HepG2 (cell line): ENCODE data around the gene FAM110D. TPM values are rescaled to one million over a fixed set of nuclear protein-coding genes. Genes with fewer than 3 reads are reported as not detected.

ENCODE experiments used
- CEBPB ChIP-seq: IDR thresholded peaks from 2 replicates; pipeline ENCODE4 v1.6.1; 2011; ENCODE audit warnings: low read depth, low read length, improper control_type of control experiment, borderline replicate concordance
- CEBPG ChIP-seq: IDR thresholded peaks from 2 replicates; pipeline ENCODE4 v1.6.1; 2016
- MXD1 ChIP-seq: sonication (generic); formaldehyde crosslinking; IDR thresholded peaks from 2 replicates; pipeline ENCODE4 v1.4.0; 2020; ENCODE audit warnings: mild to moderate bottlenecking, missing genetic modification reagents
- MYNN ChIP-seq: sonication (generic); formaldehyde crosslinking; IDR thresholded peaks from 2 replicates; pipeline ENCODE4 v1.4.0; 2020; ENCODE audit warnings: mild to moderate bottlenecking, low read depth, missing genetic modification reagents
- NFYC ChIP-seq: IDR thresholded peaks from 2 replicates; pipeline ENCODE4 v1.6.1; 2016; ENCODE audit warnings: missing genetic modification reagents, missing compliant biosample characterization
- PRDM4 ChIP-seq: sonication (generic); formaldehyde crosslinking; IDR thresholded peaks from 2 replicates; pipeline ENCODE4 v1.9.0; 2021; ENCODE audit warnings: missing genetic modification reagents, borderline replicate concordance
- YEATS4 ChIP-seq: sonication (generic); formaldehyde crosslinking; IDR thresholded peaks from 2 replicates; pipeline ENCODE4 v1.4.0; 2020; ENCODE audit warnings: missing genetic modification reagents, borderline replicate concordance
- ZC3H4 ChIP-seq: sonication (generic); formaldehyde crosslinking; IDR thresholded peaks from 2 replicates; pipeline ENCODE4 v1.4.0; 2020; ENCODE audit warnings: missing genetic modification reagents, borderline replicate concordance
- ZFP37 ChIP-seq: sonication (generic); formaldehyde crosslinking; IDR thresholded peaks from 2 replicates; pipeline ENCODE4 v1.4.0; 2020; ENCODE audit warnings: missing genetic modification reagents, borderline replicate concordance
- ZKSCAN8 ChIP-seq: IDR thresholded peaks from 2 replicates; pipeline ENCODE4 v1.6.1; 2016; ENCODE audit warnings: borderline replicate concordance, missing genetic modification reagents, missing compliant biosample characterization
- ZNF142 ChIP-seq: sonication (generic); formaldehyde crosslinking; IDR thresholded peaks from 2 replicates; pipeline ENCODE4 v1.4.0; 2020; ENCODE audit warnings: missing genetic modification reagents
- ZNF326 ChIP-seq: sonication (generic); formaldehyde crosslinking; IDR thresholded peaks from 2 replicates; pipeline ENCODE4 v1.4.0; 2020; ENCODE audit warnings: missing genetic modification reagents, borderline replicate concordance
- ZNF331 ChIP-seq: sonication (generic); formaldehyde crosslinking; IDR thresholded peaks from 2 replicates; pipeline ENCODE4 v1.4.0; 2020; ENCODE audit warnings: missing genetic modification reagents
- ZNF333 ChIP-seq: sonication (generic); formaldehyde crosslinking; IDR thresholded peaks from 2 replicates; pipeline ENCODE4 v1.4.0; 2020; ENCODE audit warnings: mild to moderate bottlenecking, missing genetic modification reagents, borderline replicate concordance
- ZNF501 ChIP-seq: sonication (generic); formaldehyde crosslinking; IDR thresholded peaks from 2 replicates; pipeline ENCODE4 v1.5.1; 2020; ENCODE audit warnings: mild to moderate bottlenecking, moderate library complexity, missing genetic modification reagents
- ZNF616 ChIP-seq: sonication (generic); formaldehyde crosslinking; IDR thresholded peaks from 2 replicates; pipeline ENCODE4 v1.5.0; 2020; ENCODE audit warnings: low read depth, mild to moderate bottlenecking, missing genetic modification reagents
- ZNF678 ChIP-seq: sonication (generic); formaldehyde crosslinking; IDR thresholded peaks from 2 replicates; pipeline ENCODE4 v1.4.0; 2020; ENCODE audit warnings: mild to moderate bottlenecking, missing genetic modification reagents
- ZNF746 ChIP-seq: sonication (generic); formaldehyde crosslinking; IDR thresholded peaks from 2 replicates; pipeline ENCODE4 v1.8.0; 2022; ENCODE audit warnings: mild to moderate bottlenecking, missing genetic modification reagents
- ZNF768 ChIP-seq: sonication (generic); formaldehyde crosslinking; IDR thresholded peaks from 2 replicates; pipeline ENCODE4 v1.4.0; 2020; ENCODE audit warnings: missing genetic modification reagents
- ZSCAN22 ChIP-seq: sonication (generic); formaldehyde crosslinking; IDR thresholded peaks from 2 replicates; pipeline ENCODE4 v1.4.0; 2020; ENCODE audit warnings: mild to moderate bottlenecking, missing genetic modification reagents
- polyA plus RNA-seq, 8 experiments: library from polyadenylated mRNA; depleted of rRNA in 3 of 8; stranded (reverse) in 7 of 8; unstranded in 1 of 8; fragments of >200 nt; fragmentation: Illumina TruSeq in 4 of 8; extraction: Trizol in 4 of 8; gene quantifications; 2 replicates each; pipeline versions ENCODE4 v1.2.1 to v1.2.3, GENCODE V29; 2011 to 2016; ENCODE audit warnings: low read depth in 4 of 8, missing spikeins in 1 of 8, mixed read lengths in 1 of 8; ENCODE audit not compliant: insufficient read depth in 1 of 8
- total RNA-seq, 5 experiments: library from RNA; depleted of rRNA; stranded (reverse); fragments of >200 nt; fragmentation: Illumina TruSeq; extraction: Trizol; gene quantifications; 2 replicates each; pipeline ENCODE4 v1.2.3, GENCODE V29; 2016; ENCODE audit warnings: low read depth in 1 of 5
- TF ChIP-seq, protein P1 (sequence below): sonication (generic); formaldehyde crosslinking; IDR thresholded peaks from 2 replicates; pipeline ENCODE4 v1.5.0; 2020; ENCODE audit warnings: mild to moderate bottlenecking, missing genetic modification reagents

The FAM110D gene
- total and polyA plus RNA-seq, 2 of the 13 experiments (the other 11 are each of a cell fraction or from before 2014, with no cell fraction given) = not detected

DNA sequence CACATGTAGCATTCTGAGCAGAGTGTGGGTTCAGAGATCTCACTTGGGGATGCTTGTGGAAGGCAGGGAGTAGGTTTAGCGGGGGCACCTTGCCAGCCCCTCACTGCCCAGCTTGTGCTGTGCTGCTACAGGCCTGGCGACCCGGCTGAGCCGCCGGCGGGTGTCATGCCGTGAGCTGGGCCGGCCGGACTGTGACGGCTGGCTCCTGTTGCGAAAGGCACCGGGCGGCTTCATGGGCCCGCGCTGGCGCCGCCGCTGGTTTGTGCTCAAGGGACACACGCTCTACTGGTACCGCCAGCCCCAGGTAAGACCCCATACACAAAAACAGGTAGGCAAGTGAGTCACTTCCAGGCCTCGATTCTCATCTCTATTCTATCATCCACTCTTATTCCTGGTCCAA, 26.0 kb downstream of the FAM110D start (continued):
- TF ChIP-seq ZNF501 (no peak), ZSCAN22 (CRISPR knock-in tag) (no peak), ZC3H4 (no peak), ZNF616 (CRISPR knock-in tag) (no peak), MXD1 (CRISPR knock-in tag) (no peak), CEBPG (0 out of 2 replicates have a peak, but pooled peaks have one; percentile 33), ZNF142 (CRISPR knock-in tag) (no peak), CEBPB (peak; percentile 57; the same call in 1 of the 2 replicates), ZNF746 (CRISPR knock-in tag) (no peak), ZNF331 (no peak), ZNF768 (CRISPR knock-in tag) (peak; percentile 89), ZNF333 (CRISPR knock-in tag) (no peak), ZNF326 (CRISPR knock-in tag) (no peak), ZKSCAN8 (no peak), NFYC (no peak), YEATS4 (CRISPR knock-in tag) (no peak), ZFP37 (CRISPR knock-in tag) (no peak), ZNF678 (CRISPR knock-in tag) (no peak), PRDM4 (CRISPR knock-in tag) (no peak), MYNN (CRISPR knock-in tag) (no peak)
- TF ChIP-seq, protein P1, sequence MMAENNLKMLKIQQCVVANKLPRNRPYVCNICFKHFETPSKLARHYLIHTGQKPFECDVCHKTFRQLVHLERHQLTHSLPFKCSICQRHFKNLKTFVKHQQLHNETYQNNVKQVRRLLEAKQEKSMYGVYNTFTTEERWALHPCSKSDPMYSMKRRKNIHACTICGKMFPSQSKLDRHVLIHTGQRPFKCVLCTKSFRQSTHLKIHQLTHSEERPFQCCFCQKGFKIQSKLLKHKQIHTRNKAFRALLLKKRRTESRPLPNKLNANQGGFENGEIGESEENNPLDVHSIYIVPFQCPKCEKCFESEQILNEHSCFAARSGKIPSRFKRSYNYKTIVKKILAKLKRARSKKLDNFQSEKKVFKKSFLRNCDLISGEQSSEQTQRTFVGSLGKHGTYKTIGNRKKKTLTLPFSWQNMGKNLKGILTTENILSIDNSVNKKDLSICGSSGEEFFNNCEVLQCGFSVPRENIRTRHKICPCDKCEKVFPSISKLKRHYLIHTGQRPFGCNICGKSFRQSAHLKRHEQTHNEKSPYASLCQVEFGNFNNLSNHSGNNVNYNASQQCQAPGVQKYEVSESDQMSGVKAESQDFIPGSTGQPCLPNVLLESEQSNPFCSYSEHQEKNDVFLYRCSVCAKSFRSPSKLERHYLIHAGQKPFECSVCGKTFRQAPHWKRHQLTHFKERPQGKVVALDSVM (CRISPR knock-in tag) = no peak
